CD4-positive, CD25-positive, alpha-beta regulatory T cell (primary cell): ENCODE data around the gene PSTK. TPM values are rescaled to one million over a fixed set of nuclear protein-coding genes. Genes with fewer than 3 reads are reported as not detected.

Experiments used
- ATAC-seq, 2 donors: fragments of 150-1000 bp; cut with Tn5 transposase; one replicate each; pipeline ENCODE4 v1.10.0; 2021; ENCODE audit warnings: low read depth in 2 of 2, moderate number of reproducible peaks in 2 of 2, moderate library complexity in 1 of 2
- DNase-seq, 3 donors: peaks; one replicate each; pipeline versions ENCODE4 v3.0.0 to v3.0.0-alpha.2; 2012 to 2022; ENCODE audit warnings: mixed read lengths in 1 of 3
- H3K27ac ChIP-seq: one replicate; pipeline ENCODE4 v1.7.0; 2013; ENCODE audit warnings: mild to moderate bottlenecking, low read length; ENCODE audit not compliant: insufficient read depth, poor library complexity, severe bottlenecking
- H3K27me3 ChIP-seq: one replicate; pipeline ENCODE4 v1.7.0; 2013; ENCODE audit warnings: low read length; ENCODE audit not compliant: control insufficient read depth, insufficient read depth
- H3K36me3 ChIP-seq: one replicate; pipeline ENCODE4 v1.7.0; 2013; ENCODE audit warnings: mild to moderate bottlenecking, low read length, moderate library complexity; ENCODE audit not compliant: control insufficient read depth, insufficient read depth
- H3K4me1 ChIP-seq: 2 replicates; pipeline ENCODE4 v1.7.0; 2013; ENCODE audit warnings: mild to moderate bottlenecking, low read length; ENCODE audit not compliant: insufficient read depth, control insufficient read depth, poor library complexity, severe bottlenecking
- H3K4me3 ChIP-seq: one replicate; pipeline ENCODE4 v1.7.0; 2013; ENCODE audit warnings: low read depth, mild to moderate bottlenecking, low read length, moderate library complexity
- H3K9me3 ChIP-seq, 2 experiments: 1 replicate in 1 of 2; 2 replicates in 1 of 2; pipeline ENCODE4 v1.7.0; 2013; ENCODE audit warnings: low read length in 2 of 2, mild to moderate bottlenecking in 1 of 2, moderate library complexity in 1 of 2; ENCODE audit not compliant: control insufficient read depth in 2 of 2
- H3K27ac Mint-ChIP-seq, 3 donors: one replicate each; pipeline ENCODE4 v1.8.0; 2020 to 2022; ENCODE audit warnings: mild to moderate bottlenecking in 3 of 3, mixed read lengths in 3 of 3, moderate library complexity in 2 of 3
- H3K27me3 Mint-ChIP-seq: one replicate; pipeline ENCODE4 v1.8.0; 2022; ENCODE audit warnings: mild to moderate bottlenecking, mixed read lengths
- H3K36me3 Mint-ChIP-seq: one replicate; pipeline ENCODE4 v1.8.0; 2020; ENCODE audit warnings: mixed read lengths
- H3K4me1 Mint-ChIP-seq, 4 donors: one replicate each; pipeline ENCODE4 v1.8.0; 2020 to 2022; ENCODE audit warnings: mixed read lengths in 4 of 4, mild to moderate bottlenecking in 1 of 4
- H3K4me3 Mint-ChIP-seq, 4 donors: one replicate each; pipeline ENCODE4 v1.8.0; 2020 to 2022; ENCODE audit warnings: mild to moderate bottlenecking in 4 of 4, mixed read lengths in 4 of 4, moderate library complexity in 3 of 4
- H3K9me3 Mint-ChIP-seq, 7 donors: one replicate each; pipeline ENCODE4 v1.8.0; 2020 to 2022; ENCODE audit warnings: mixed read lengths in 7 of 7, mild to moderate bottlenecking in 3 of 7, moderate library complexity in 2 of 7
- polyA plus RNA-seq, 4 donors: library from polyadenylated mRNA; unstranded; fragments of 300-500 nt; fragmentation: Illumina TruSeq; gene quantifications; one replicate each; pipeline ENCODE4 v1.2.3, GENCODE V29; 2021
- total RNA-seq: library from RNA; stranded (reverse); gene quantifications from one replicate; pipeline ENCODE4 v1.2.3, GENCODE V29; 2022

The PSTK gene
- total and polyA plus RNA-seq, 5 donors from 2014 or later = 4.1 to 9.5 (median 8.4) TPM

DNA sequence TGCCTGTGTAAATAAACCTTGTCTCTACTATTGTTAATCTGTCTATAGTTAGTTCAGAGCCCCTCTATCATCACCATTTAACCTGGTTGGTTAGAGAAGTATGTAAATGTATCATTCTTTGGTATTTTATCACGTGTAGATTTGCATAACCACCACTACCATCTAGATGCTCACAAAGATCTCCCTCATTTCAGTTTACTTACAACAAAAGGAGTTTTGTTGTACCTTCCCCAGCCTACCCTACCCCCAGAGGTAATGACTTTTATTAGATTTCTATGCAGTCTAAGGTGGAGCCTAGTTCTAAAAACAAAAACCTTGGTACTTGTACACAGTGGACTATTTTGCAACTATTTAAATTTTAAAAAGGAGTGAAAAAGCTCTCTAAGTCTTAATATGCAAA, 46.1 kb downstream of the PSTK start:
- Histone ChIP-seq H3K27me3 (no peaks in the 10 kb centered on the region), H3K9me3 (no peaks in the 10 kb centered on the region), H3K4me3 (no peak overlapping the region), H3K36me3 (peaks cover 3% of the 10 kb centered on the region), H3K27ac (no peak overlapping the region), H3K4me1 (no peaks in the 10 kb centered on the region)
- Mint-ChIP-seq H3K4me3 (no peak overlapping the region), H3K4me1 (peaks cover 6 to 16% (median 10%) of the 10 kb centered on the region in 4 donors), H3K36me3 (peaks cover 10% of the 10 kb centered on the region), H3K9me3 (peaks cover 0 to 2% (median 0%) of the 10 kb centered on the region in 7 donors), H3K27me3 (no peaks in the 10 kb centered on the region), H3K27ac (no peak overlapping the region)
- ATAC-seq (no peak), DNase-seq (no peak)

DNA sequence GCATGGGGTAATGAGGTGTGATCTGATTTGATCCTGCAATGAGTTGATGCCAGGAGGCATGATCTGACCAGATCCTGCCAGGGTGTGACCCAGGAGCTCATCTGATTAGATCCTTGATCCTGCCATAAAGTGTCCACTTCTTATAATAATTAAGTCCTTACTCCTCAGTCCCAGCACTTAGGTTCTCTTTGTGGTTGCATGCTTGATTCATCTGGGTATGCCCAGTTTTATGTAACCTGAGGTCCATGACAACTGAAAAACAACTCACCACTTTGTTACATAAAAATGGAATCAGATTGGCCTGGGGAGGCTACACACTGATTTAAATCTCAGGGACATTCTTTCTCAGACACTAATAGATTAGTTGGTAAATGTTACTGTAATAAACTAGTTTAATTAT, 47.7 kb downstream of the PSTK start:
- H3K9me3 Mint-ChIP-seq = peaks cover 0 to 2% (median 0%) of the 10 kb centered on the region in 7 donors
- H3K27me3 Mint-ChIP-seq = no peaks in the 10 kb centered on the region
- no peak overlapping the region for H3K4me3 ChIP-seq
- peak overlapping the region in 1 of 3 donors; percentile 68 for H3K27ac Mint-ChIP-seq
- H3K4me1 Mint-ChIP-seq = peaks cover 6 to 18% (median 10%) of the 10 kb centered on the region in 4 donors
- H3K36me3 Mint-ChIP-seq = peaks cover 12% of the 10 kb centered on the region
- H3K36me3 ChIP-seq = peaks cover 3% of the 10 kb centered on the region
- no peak overlapping the region for H3K27ac ChIP-seq
- DNase-seq (no peak), ATAC-seq (no peak)
- H3K4me3 Mint-ChIP-seq = no peak overlapping the region
- no peaks in the 10 kb centered on the region for H3K4me1 ChIP-seq
- H3K27me3 ChIP-seq = no peaks in the 10 kb centered on the region
- H3K9me3 ChIP-seq = no peaks in the 10 kb centered on the region

DNA sequence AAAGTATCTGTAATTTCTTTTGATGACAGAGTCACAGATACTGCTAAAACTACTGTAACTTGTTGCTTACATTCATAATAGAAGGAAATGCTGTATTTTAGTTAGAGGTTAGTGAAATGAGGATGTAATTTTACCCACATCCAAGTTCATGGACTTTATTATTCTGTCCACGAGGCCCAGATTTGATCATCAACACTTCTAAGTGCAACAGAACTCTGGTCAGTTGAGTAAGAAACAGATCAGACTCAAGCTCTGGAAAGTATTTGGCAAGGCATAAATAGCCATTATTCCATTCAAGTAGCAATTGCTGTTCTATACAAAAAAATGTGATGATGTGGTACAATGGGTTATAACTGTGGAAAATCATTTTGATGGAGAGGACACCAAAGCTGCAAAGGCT, 50.9 kb downstream of the PSTK start:
- Histone ChIP-seq H3K4me1 (no peaks in the 10 kb centered on the region), H3K27ac (no peak overlapping the region), H3K4me3 (no peak overlapping the region), H3K27me3 (no peaks in the 10 kb centered on the region), H3K36me3 (peaks cover 13% of the 10 kb centered on the region), H3K9me3 (no peaks in the 10 kb centered on the region)
- Mint-ChIP-seq H3K4me3 (no peak overlapping the region), H3K27me3 (no peaks in the 10 kb centered on the region), H3K36me3 (peaks cover 23% of the 10 kb centered on the region), H3K4me1 (peaks cover 0 to 15% (median 4%) of the 10 kb centered on the region in 4 donors), H3K9me3 (peaks cover 0 to 2% (median 0%) of the 10 kb centered on the region in 7 donors), H3K27ac (no peak overlapping the region)
- DNase-seq = no peak
- ATAC-seq = no peak

DNA sequence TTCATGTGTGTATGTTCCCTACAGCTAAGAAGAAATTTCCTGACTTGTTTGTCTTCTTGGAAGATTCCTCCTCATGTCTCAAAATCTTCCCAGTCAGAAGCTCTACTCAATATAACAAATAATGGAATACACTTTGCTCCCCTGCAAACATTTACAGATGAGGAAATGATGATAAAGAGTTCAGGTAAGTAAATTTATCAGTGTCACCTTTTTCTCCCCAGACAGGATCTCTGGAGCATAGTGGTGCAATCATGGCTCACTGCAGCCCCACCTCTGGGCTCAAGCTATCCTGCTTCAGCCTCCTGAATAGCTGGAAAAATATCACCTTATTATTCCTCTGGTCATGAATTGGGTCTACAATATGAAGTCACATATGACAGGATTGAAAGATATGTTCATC, 54.1 kb downstream of the PSTK start:
- Mint-ChIP-seq H3K27ac (no peak overlapping the region), H3K36me3 (peaks cover 31% of the 10 kb centered on the region), H3K4me1 (peaks cover 0 to 9% (median 4%) of the 10 kb centered on the region in 4 donors), H3K4me3 (no peak overlapping the region), H3K9me3 (peaks cover 0 to under 1% (median 0%) of the 10 kb centered on the region in 7 donors), H3K27me3 (no peaks in the 10 kb centered on the region)
- DNase-seq (no peak), ATAC-seq (no peak)
- no peak overlapping the region for H3K27ac ChIP-seq
- H3K36me3 ChIP-seq = peaks cover 18% of the 10 kb centered on the region
- no peaks in the 10 kb centered on the region for H3K27me3 ChIP-seq
- no peaks in the 10 kb centered on the region for H3K9me3 ChIP-seq
- no peaks in the 10 kb centered on the region for H3K4me1 ChIP-seq
- no peak overlapping the region for H3K4me3 ChIP-seq

DNA sequence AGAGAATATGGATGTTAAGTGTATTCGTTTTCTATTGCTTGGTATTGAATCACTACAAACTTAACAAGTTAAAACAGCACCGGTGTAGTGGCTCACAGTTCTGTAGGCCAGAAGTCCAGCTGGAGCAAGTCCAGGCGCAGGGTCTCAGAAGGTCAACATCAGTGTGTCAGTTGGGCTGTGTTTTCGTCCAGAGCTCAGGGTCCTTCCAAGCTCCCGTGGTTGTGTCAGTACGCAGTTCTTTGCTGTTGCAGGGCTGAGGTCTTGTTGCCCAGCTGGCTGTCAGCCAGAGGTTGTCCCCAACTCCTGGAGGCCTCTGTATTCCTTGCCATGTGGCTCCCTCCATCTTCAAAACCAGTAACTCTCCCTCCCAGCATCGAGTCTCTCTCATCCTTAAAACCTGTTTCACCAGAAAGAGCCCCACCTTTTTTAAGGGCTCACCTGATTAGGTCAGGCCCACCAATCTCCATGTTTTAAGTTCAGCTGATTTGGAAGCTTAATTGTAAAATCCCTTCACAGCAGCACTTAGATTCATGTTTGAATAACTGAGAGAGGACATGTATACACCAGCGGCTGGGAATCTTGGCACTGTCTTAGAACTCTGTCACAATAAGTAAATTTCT, 55.4 kb downstream of the PSTK start:
- Mint-ChIP-seq H3K27me3 (no peaks in the 10 kb centered on the region), H3K4me3 (no peak overlapping the region), H3K36me3 (peaks cover 26% of the 10 kb centered on the region), H3K27ac (no peak overlapping the region), H3K4me1 (peaks cover 0 to 5% (median 2%) of the 10 kb centered on the region in 4 donors), H3K9me3 (no peaks in the 10 kb centered on the region)
- H3K36me3 ChIP-seq = peaks cover 18% of the 10 kb centered on the region
- no peaks in the 10 kb centered on the region for H3K4me1 ChIP-seq
- H3K27me3 ChIP-seq = no peaks in the 10 kb centered on the region
- ATAC-seq = no peak
- no peak overlapping the region for H3K27ac ChIP-seq
- no peaks in the 10 kb centered on the region for H3K9me3 ChIP-seq
- no peak overlapping the region for H3K4me3 ChIP-seq
- no peak for DNase-seq

DNA sequence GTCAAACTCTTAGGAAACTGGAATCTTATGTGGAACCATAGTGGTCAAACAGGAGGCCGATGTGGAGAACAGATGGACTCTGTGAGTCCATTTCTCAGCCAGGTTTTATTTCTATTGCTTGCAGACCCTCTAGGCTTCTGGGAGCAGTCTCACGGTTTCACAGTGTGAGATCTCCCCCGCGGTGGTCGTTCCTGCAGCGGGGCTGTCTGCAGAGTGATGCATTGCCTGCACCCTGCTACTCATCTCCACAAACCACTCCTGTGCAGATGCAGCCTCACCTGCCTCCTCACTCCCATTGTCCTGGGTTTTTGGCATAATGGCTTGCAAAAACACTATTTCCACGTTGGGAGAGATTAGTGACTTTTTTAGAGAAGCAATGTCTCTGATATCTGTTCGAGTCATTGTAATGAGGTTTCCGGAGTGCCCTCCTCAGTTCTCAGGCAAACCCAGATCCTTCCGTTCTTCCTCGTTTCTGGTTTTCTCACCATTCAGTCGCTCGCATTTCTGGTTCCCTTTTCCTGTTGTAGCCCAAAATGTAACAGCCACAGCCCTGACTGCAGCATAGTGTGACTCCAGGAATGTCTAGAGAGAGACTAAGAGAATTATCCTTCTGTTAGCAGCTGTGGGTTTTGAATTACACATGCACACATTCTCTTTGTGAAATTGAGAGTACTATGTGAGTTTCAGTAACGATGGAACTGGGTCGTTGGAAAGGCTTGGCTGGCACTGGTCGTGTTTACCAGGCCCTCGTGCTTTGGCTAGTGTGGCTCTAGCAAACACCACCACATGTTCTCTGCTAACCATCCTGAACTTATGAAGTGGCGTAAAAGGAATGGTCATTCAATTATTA, 58.8 kb downstream of the PSTK start:
- Histone ChIP-seq H3K4me1 (no peaks in the 10 kb centered on the region), H3K9me3 (no peaks in the 10 kb centered on the region), H3K27me3 (no peaks in the 10 kb centered on the region), H3K4me3 (no peak overlapping the region), H3K27ac (no peak overlapping the region), H3K36me3 (peaks cover 22% of the 10 kb centered on the region)
- peaks cover 0 to 9% (median 2%) of the 10 kb centered on the region in 4 donors for H3K4me1 Mint-ChIP-seq
- no peaks in the 10 kb centered on the region for H3K9me3 Mint-ChIP-seq
- DNase-seq (no peak), ATAC-seq (no peak)
- H3K36me3 Mint-ChIP-seq = peaks cover 24% of the 10 kb centered on the region
- no peaks in the 10 kb centered on the region for H3K27me3 Mint-ChIP-seq
- H3K27ac Mint-ChIP-seq = no peak overlapping the region
- no peak overlapping the region for H3K4me3 Mint-ChIP-seq

DNA sequence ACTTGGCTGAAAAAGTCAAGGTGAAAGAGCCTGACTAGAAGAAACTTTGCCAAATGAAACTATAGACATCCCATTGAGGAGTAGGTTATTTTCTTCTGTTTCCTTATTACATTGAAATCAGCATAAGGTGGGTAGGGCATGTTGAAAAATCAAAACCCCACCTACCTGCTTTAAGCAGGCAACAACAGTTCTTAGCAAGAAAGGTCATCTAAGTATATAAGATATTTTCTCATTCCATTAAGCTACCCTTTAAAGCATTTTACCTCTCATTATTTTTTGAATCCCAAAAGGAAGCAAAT, 59.4 kb downstream of the PSTK start:
- H3K4me3 Mint-ChIP-seq = no peak overlapping the region
- H3K9me3 Mint-ChIP-seq = no peaks in the 10 kb centered on the region
- H3K27ac Mint-ChIP-seq = no peak overlapping the region
- H3K36me3 Mint-ChIP-seq = peaks cover 18% of the 10 kb centered on the region
- H3K27me3 Mint-ChIP-seq = no peaks in the 10 kb centered on the region
- Histone ChIP-seq H3K9me3 (no peaks in the 10 kb centered on the region), H3K4me1 (no peaks in the 10 kb centered on the region), H3K27ac (no peak overlapping the region), H3K4me3 (no peak overlapping the region), H3K36me3 (peaks cover 21% of the 10 kb centered on the region), H3K27me3 (no peaks in the 10 kb centered on the region)
- ATAC-seq (no peak), DNase-seq (no peak)
- peaks cover 0 to 9% (median 2%) of the 10 kb centered on the region in 4 donors for H3K4me1 Mint-ChIP-seq
